ENCODE results near the gene CRACR2B.

CRACR2B gene

GRCh38 chr11:839875-840617 is 12.3 kb downstream of the CRACR2B start:
- no peak for DNase-seq

GRCh38 chr11:841981-842369 is 14.3 kb downstream of the CRACR2B start:
- no peak for DNase-seq

- peak; percentile 37 for DNase-seq
Observed at GRCh38 chr11:842370-843002, 14.8 kb downstream of the CRACR2B start, which contains the start of the genes POLR2L and TSPAN4. Gene POLR2L, minus strand, starts transcription at chr11:842529. Its CDS starts 21 bp downstream, at chr11:842508. Gene TSPAN4, plus strand, starts transcription at chr11:842852. Its CDS starts 7,453 bp downstream, at chr11:850305.

- no peak for DNase-seq
Observed at GRCh38 chr11:843086-843734, 15.5 kb downstream of the CRACR2B start.

GRCh38 chr11:843818-844692 is 16.3 kb downstream of the CRACR2B start:
- no peak for DNase-seq

- no peak for DNase-seq
Observed at GRCh38 chr11:844693-845644, 17.2 kb downstream of the CRACR2B start.

- no peak for DNase-seq
Observed at GRCh38 chr11:845872-846495, 18.3 kb downstream of the CRACR2B start.

- no peak for DNase-seq
Observed at GRCh38 chr11:846496-847098, 18.9 kb downstream of the CRACR2B start.

GRCh38 chr11:847876-848275 is 20.2 kb downstream of the CRACR2B start:
- no peak for DNase-seq

- no peak for DNase-seq
Observed at GRCh38 chr11:848380-848931, 20.7 kb downstream of the CRACR2B start.

- no peak for DNase-seq
Observed at GRCh38 chr11:849104-849824, 21.5 kb downstream of the CRACR2B start.

- no peak for DNase-seq
Observed at GRCh38 chr11:849951-850774, 22.4 kb downstream of the CRACR2B start.

GRCh38 chr11:850775-851763 is 23.4 kb downstream of the CRACR2B start:
- DNase-seq = no peak

GRCh38 chr11:852762-853161 is 25.0 kb downstream of the CRACR2B start:
- DNase-seq = no peak

- no peak for DNase-seq
Observed at GRCh38 chr11:853682-854448, 26.1 kb downstream of the CRACR2B start.

GRCh38 chr11:854601-855329 is 27.0 kb downstream of the CRACR2B start:
- DNase-seq = no peak

Measured in NCI-H2029 treated with DMSO at 0.1 percent for 48 hours (cell line).